CD14-positive monocyte (primary cell): ENCODE results near the gene ANO6. TPM values are rescaled to one million over a fixed set of nuclear protein-coding genes. Genes with fewer than 3 reads are reported as not detected.

Experiments
- DNase-seq, 3 donors: peaks; one replicate each; pipeline ENCODE4 v3.0.0-alpha.2; 2011 to 2022
- H2AFZ ChIP-seq: 2 replicates; pipeline ENCODE4 v1.6.0; 2012; ENCODE audit warnings: mild to moderate bottlenecking, low read depth, low read length, inconsistent platforms; ENCODE audit not compliant: insufficient read depth, poor library complexity, severe bottlenecking
- H3K27ac ChIP-seq, 2 donors: 1 replicate in 1 of 2; 2 replicates in 1 of 2; pipeline ENCODE4 v1.5.1; 2012 to 2013; ENCODE audit warnings: low read length in 2 of 2, control low read depth in 1 of 2, inconsistent platforms in 1 of 2, low read depth in 1 of 2, mild to moderate bottlenecking in 1 of 2
- H3K27me3 ChIP-seq, 2 donors: one replicate each; pipeline versions ENCODE4 v1.6.0 to v1.6.1; 2011 to 2013; ENCODE audit warnings: low read length in 2 of 2; ENCODE audit not compliant: control insufficient read depth in 2 of 2, insufficient read depth in 2 of 2
- H3K36me3 ChIP-seq, 2 donors: replicated peaks in 1 of 2; 1 replicate in 1 of 2; 2 replicates in 1 of 2; pipeline versions ENCODE4 v1.5.1 to v1.6.1; 2012 to 2013; ENCODE audit warnings: low read length in 2 of 2, control low read depth in 1 of 2, inconsistent platforms in 1 of 2, mild to moderate bottlenecking in 1 of 2; ENCODE audit not compliant: insufficient read depth in 2 of 2, control insufficient read depth in 1 of 2
- H3K4me1 ChIP-seq, 2 donors: 1 replicate in 1 of 2; 2 replicates in 1 of 2; pipeline versions ENCODE4 v1.5.1 to v1.6.1; 2012 to 2013; ENCODE audit warnings: low read length in 2 of 2, control low read depth in 1 of 2, inconsistent platforms in 1 of 2, mild to moderate bottlenecking in 1 of 2, moderate library complexity in 1 of 2; ENCODE audit not compliant: insufficient read depth in 2 of 2, control insufficient read depth in 1 of 2
- H3K4me2 ChIP-seq: replicated peaks from 2 replicates; pipeline ENCODE3; 2012; ENCODE audit warnings: low read length, moderate library complexity, mild to moderate bottlenecking; ENCODE audit not compliant: poor library complexity, severe bottlenecking; ENCODE audit errors: extremely low read depth
- H3K4me3 ChIP-seq, 3 experiments: fragments of 200-600 bp in 1 of 3; sonication (generic) in 1 of 3; replicated peaks in 1 of 3; 1 replicate in 2 of 3; 2 replicates in 1 of 3; pipeline ENCODE4 v1.5.1; 2011 to 2013; ENCODE audit warnings: low read length in 3 of 3, mild to moderate bottlenecking in 3 of 3, control low read depth in 2 of 3, low read depth in 2 of 3, inconsistent platforms in 1 of 3, moderate library complexity in 1 of 3
- H3K79me2 ChIP-seq: 2 replicates; pipeline ENCODE4 v1.6.0; 2012; ENCODE audit warnings: mild to moderate bottlenecking, control low read depth, inconsistent platforms, low read length, moderate library complexity; ENCODE audit not compliant: insufficient read depth
- H3K9ac ChIP-seq: 2 replicates; pipeline ENCODE4 v1.6.0; 2017; ENCODE audit warnings: low read length, mild to moderate bottlenecking; ENCODE audit not compliant: insufficient read depth, poor library complexity, severe bottlenecking
- H3K9me3 ChIP-seq, 2 donors: replicated peaks in 1 of 2; 1 replicate in 1 of 2; 2 replicates in 1 of 2; pipeline versions ENCODE4 v1.5.1 to v1.6.1; 2012 to 2013; ENCODE audit warnings: low read length in 2 of 2, control low read depth in 1 of 2; ENCODE audit not compliant: control insufficient read depth in 1 of 2, insufficient read depth in 1 of 2
- H4K20me1 ChIP-seq: 2 replicates; pipeline ENCODE4 v1.6.0; 2012; ENCODE audit warnings: mild to moderate bottlenecking, low read length, control low read depth, moderate library complexity; ENCODE audit not compliant: insufficient read depth
- H3K27ac Mint-ChIP-seq, 7 donors: one replicate each; pipeline ENCODE4 v1.8.0; 2020; ENCODE audit warnings: mild to moderate bottlenecking in 7 of 7, mixed read lengths in 7 of 7, moderate library complexity in 6 of 7, inconsistent platforms in 2 of 7
- H3K27me3 Mint-ChIP-seq, 3 donors: one replicate each; pipeline ENCODE4 v1.8.0; 2021 to 2022; ENCODE audit warnings: low read depth in 3 of 3, mild to moderate bottlenecking in 3 of 3, mixed read lengths in 3 of 3, moderate library complexity in 3 of 3, inconsistent platforms in 1 of 3
- H3K36me3 Mint-ChIP-seq, 2 donors: one replicate each; pipeline ENCODE4 v1.8.0; 2020; ENCODE audit warnings: mixed read lengths in 2 of 2, inconsistent platforms in 1 of 2, mild to moderate bottlenecking in 1 of 2
- H3K4me1 Mint-ChIP-seq: one replicate; pipeline ENCODE4 v1.8.0; 2020; ENCODE audit warnings: mild to moderate bottlenecking, mixed read lengths
- H3K4me3 Mint-ChIP-seq, 2 donors: one replicate each; pipeline ENCODE4 v1.8.0; 2020; ENCODE audit warnings: mild to moderate bottlenecking in 2 of 2, mixed read lengths in 2 of 2, moderate library complexity in 1 of 2
- H3K9me3 Mint-ChIP-seq, 7 donors: one replicate each; pipeline ENCODE4 v1.8.0; 2020 to 2022; ENCODE audit warnings: mixed read lengths in 7 of 7, mild to moderate bottlenecking in 6 of 7, moderate library complexity in 6 of 7, inconsistent platforms in 2 of 7
- CTCF ChIP-seq: fragments of 200-600 bp; IDR thresholded peaks from one replicate; pipeline ENCODE4 v1.8.0; 2022; ENCODE audit warnings: antibody characterized with exemption, mild to moderate bottlenecking
- WGBS: methylation state at CpG from one replicate; pipeline ENCODE4 v1.1.5; 2013; ENCODE audit warnings: missing lambda C conversion rate; ENCODE audit not compliant: insufficient coverage; 5-methylcytosine and 5-hydroxymethylcytosine counted together
- intact Hi-C, 2 donors: fragments of 100-400 bp; cut with micrococcal nuclease; formaldehyde crosslinking; loops; one replicate each; pipeline versions ENCODE4 v1.15.0 to v1.15.1; 2023
- polyA plus RNA-seq, 3 donors: library from polyadenylated mRNA; depleted of rRNA in 1 of 3; unstranded in 2 of 3; stranded (reverse) in 1 of 3; fragments of 300-500 nt in 2 of 3; fragments of >200 nt in 1 of 3; fragmentation: Illumina TruSeq in 2 of 3; gene quantifications; 1 replicate in 2 of 3; 2 replicates in 1 of 3; pipeline ENCODE4 v1.2.3, GENCODE V29; 2012 to 2021

Gene ANO6
- polyA plus RNA-seq, 3 donors: 20.2 to 48.7 (median 34.1) TPM

GRCh38 chr12:45379261-45379660 is 163.4 kb downstream of the ANO6 start:
- Histone ChIP-seq H3K79me2 (no peaks in the 10 kb centered on the region), H3K4me2 (no peak overlapping the region), H2AFZ (no peak overlapping the region), H4K20me1 (no peaks in the 10 kb centered on the region), H3K4me3 (no peak overlapping the region), H3K27me3 (no peaks in the 10 kb centered on the region), H3K9me3 (no peaks in the 10 kb centered on the region), H3K27ac (no peak overlapping the region), H3K36me3 (peaks cover 42 to 71% of the 10 kb centered on the region in 2 donors), H3K4me1 (no peaks in the 10 kb centered on the region), H3K9ac (no peak overlapping the region)
- Mint-ChIP-seq H3K4me1 (no peaks in the 10 kb centered on the region), H3K9me3 (no peaks in the 10 kb centered on the region), H3K27me3 (no peaks in the 10 kb centered on the region), H3K4me3 (no peak overlapping the region), H3K27ac (no peak overlapping the region), H3K36me3 (peaks cover 64 to 65% of the 10 kb centered on the region in 2 donors)
- DNase-seq: no peak
- intact Hi-C loops: no loop called here
- 100% methylated on average over 2 of the region's 5 CpGs for WGBS
- TF ChIP-seq CTCF: no peak

- Histone ChIP-seq H3K36me3 (peaks cover 53 to 92% of the 10 kb centered on the region in 2 donors), H3K79me2 (no peaks in the 10 kb centered on the region)
- H3K36me3 Mint-ChIP-seq: peaks cover 85 to 86% of the 10 kb centered on the region in 2 donors
Observed at GRCh38 chr12:45381351-45381750, 165.5 kb downstream of the ANO6 start.

More at GRCh38 chr12:45381351-45381750, 165.5 kb downstream of the ANO6 start:
- DNase-seq: no peak
- intact Hi-C loops: no loop called here
- H3K4me1 Mint-ChIP-seq: no peaks in the 10 kb centered on the region
- H3K27ac Mint-ChIP-seq: no peak overlapping the region
- Histone ChIP-seq H3K4me1 (no peaks in the 10 kb centered on the region), H3K27ac (no peak overlapping the region), H3K9ac (no peak overlapping the region), H3K4me3 (no peak overlapping the region), H3K27me3 (no peaks in the 10 kb centered on the region), H3K9me3 (no peaks in the 10 kb centered on the region), H4K20me1 (no peaks in the 10 kb centered on the region), H2AFZ (no peak overlapping the region), H3K4me2 (no peak overlapping the region)
- no peak for TF ChIP-seq CTCF
- WGBS: 97% methylated on average over 4 of the region's 4 CpGs
- H3K9me3 Mint-ChIP-seq: no peaks in the 10 kb centered on the region
- no peaks in the 10 kb centered on the region for H3K27me3 Mint-ChIP-seq
- no peak overlapping the region for H3K4me3 Mint-ChIP-seq
